ENCODE results near the gene FXYD5. TPM values are rescaled to one million over a fixed set of nuclear protein-coding genes. Genes with fewer than 3 reads are reported as not detected.

Gene FXYD5
- total and polyA plus RNA-seq, 9 of the 15 experiments (the other 6 are each of a cell fraction or from before 2014, with no cell fraction given): 104 to 537 (median 174) TPM

DNA sequence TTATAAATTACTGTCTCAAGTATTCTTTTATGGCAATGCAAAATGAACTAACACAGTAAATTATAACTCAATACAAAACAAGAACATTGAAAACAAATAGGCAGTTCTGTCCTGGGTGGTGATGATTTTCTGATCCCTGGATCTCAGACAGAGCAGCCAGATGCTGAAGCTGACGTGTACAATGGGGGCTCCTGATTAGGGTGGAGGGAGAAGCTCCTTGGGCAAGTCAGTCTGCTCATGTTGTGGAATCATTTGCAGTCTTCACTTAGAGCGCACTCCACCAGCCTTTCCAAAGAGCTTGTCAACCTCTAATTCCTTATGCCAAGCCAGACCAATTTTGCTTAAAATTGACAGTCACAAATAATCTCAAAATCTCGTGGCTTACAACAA, 21.6 kb downstream of the FXYD5 start:
- Histone ChIP-seq H3K36me3 (ENCODE audit: control insufficient read depth, insufficient read depth, low read length) (peaks cover 13% of the 10 kb centered on the region; the same call in 2 of the 3 replicates), H3K79me2 (ENCODE audit: control insufficient read depth, insufficient read depth, low read length) (no peaks in the 10 kb centered on the region), H3K4me1 (replicated peaks in 1 of 2; ENCODE audit: control insufficient read depth in 2 of 2, insufficient read depth in 2 of 2, low read length in 2 of 2) (peaks cover 11 to 12% of the 10 kb centered on the region in 2 experiments; a peak in 3 of 5 replicates), H3K27me3 (ENCODE audit: control insufficient read depth in 2 of 2, insufficient read depth in 2 of 2, low read length in 2 of 2) (no peaks in the 10 kb centered on the region), H2AFZ (ENCODE audit: low read depth, low read length) (peak overlapping the region; percentile 28; the same call in 1 of the 2 replicates), H3K9me3 (replicated peaks; ENCODE audit: control insufficient read depth, insufficient read depth, low read depth, low read length) (peaks cover 22% of the 10 kb centered on the region; the same call in 1 of the 2 replicates), H4K20me1 (replicated peaks; ENCODE audit: control insufficient read depth, insufficient read depth, low read length) (no peaks in the 10 kb centered on the region), H3K27ac (ENCODE audit: extremely low read depth, low read depth, low read length) (no peak overlapping the region), H3K9ac (ENCODE audit: insufficient read depth in 1 of 2, low read depth in 2 of 2, low read length in 2 of 2) (no peak overlapping the region), H3K4me3 (no peak overlapping the region), H3K9me1 (ENCODE audit: control insufficient read depth, insufficient read depth, low read length) (no peaks in the 10 kb centered on the region), H3K4me2 (ENCODE audit: insufficient read depth, low read length) (no peak overlapping the region)
- ChIA-PET POLR2A (interaction anchor here (0.5 to 1.5 kb wide), 5 partner anchors 10 to 63 kb away, joined by 3 read pairs; no protein-coding TSS in a partner anchor), CTCF (ENCODE audit: low intra/inter-chr PET ratio) (no interaction called here)
- 65% methylated on average over 3 of the region's 3 CpGs for WGBS (ENCODE audit: insufficient coverage, low coverage, missing lambda C conversion rate)
- FAIRE-seq: no peak
- no TSS peak for BruUV-seq (replicated peaks)
- TF ChIP-seq ZBTB9 (CRISPR knock-in tag; IDR thresholded peaks at IDR 0.05) (no peak), FOXM1 (IDR thresholded peaks at IDR 0.05; ENCODE audit: low read depth) (no peak), FOXM1 (CRISPR knock-in tag; IDR thresholded peaks at IDR 0.05; ENCODE audit: low read depth) (no peak), ZNF12 (CRISPR knock-in tag; IDR thresholded peaks at IDR 0.05) (no peak), ZNF165 (CRISPR knock-in tag; IDR thresholded peaks at IDR 0.05; ENCODE audit: borderline replicate concordance) (no peak), RBM14 (IDR thresholded peaks at IDR 0.05; ENCODE audit: borderline replicate concordance, insufficient read depth, low read depth, low read length) (no peak), ESRRA (IDR thresholded peaks at IDR 0.05; ENCODE audit: borderline replicate concordance, low read depth) (no peak)
- no peak for ATAC-seq
- intact Hi-C loops (cut with micrococcal nuclease): no loop called here
- DNase-seq (ENCODE audit: extremely low read depth in 1 of 4, low spot score in 3 of 4): no peak
- in situ Hi-C loops (cut with MboI): no loop called here
